Sciatic nerve (tissue), 2 donors: ENCODE data around the gene RAPGEF3. TPM values are rescaled to one million over a fixed set of nuclear protein-coding genes. Genes with fewer than 3 reads are reported as not detected.
A peak's percentile ranks its signal among the peaks of the same experiment; 100 is the strongest.

Experiments
- ATAC-seq: fragments of 200-7000 bp; cut with Tn5 transposase; one replicate; pipeline ENCODE4 v1.9.1; 2020; ENCODE audit warnings: mild to moderate bottlenecking, moderate library complexity
- DNase-seq: peaks from one replicate; pipeline ENCODE4 v3.0.0-alpha.2; 2020; ENCODE audit warnings: low spot score
- intact Hi-C: fragments of 100-400 bp; cut with DNase I; formaldehyde crosslinking; loops from one replicate; pipeline ENCODE4 v1.14.2; 2022
- total RNA-seq: library from RNA; stranded (reverse); fragmentation: NEBNext Ultra II Directional; extraction: Animal tissue kit (Norgen Biotek cat#: 25700); gene quantifications from one replicate; pipeline ENCODE4 v1.2.1, GENCODE V29; 2021
- donor health status: DM: no; HTN: no; CAD: no.
- donor health status: DM: no; HTN: no; CAD: no.

The RAPGEF3 gene, protein sequence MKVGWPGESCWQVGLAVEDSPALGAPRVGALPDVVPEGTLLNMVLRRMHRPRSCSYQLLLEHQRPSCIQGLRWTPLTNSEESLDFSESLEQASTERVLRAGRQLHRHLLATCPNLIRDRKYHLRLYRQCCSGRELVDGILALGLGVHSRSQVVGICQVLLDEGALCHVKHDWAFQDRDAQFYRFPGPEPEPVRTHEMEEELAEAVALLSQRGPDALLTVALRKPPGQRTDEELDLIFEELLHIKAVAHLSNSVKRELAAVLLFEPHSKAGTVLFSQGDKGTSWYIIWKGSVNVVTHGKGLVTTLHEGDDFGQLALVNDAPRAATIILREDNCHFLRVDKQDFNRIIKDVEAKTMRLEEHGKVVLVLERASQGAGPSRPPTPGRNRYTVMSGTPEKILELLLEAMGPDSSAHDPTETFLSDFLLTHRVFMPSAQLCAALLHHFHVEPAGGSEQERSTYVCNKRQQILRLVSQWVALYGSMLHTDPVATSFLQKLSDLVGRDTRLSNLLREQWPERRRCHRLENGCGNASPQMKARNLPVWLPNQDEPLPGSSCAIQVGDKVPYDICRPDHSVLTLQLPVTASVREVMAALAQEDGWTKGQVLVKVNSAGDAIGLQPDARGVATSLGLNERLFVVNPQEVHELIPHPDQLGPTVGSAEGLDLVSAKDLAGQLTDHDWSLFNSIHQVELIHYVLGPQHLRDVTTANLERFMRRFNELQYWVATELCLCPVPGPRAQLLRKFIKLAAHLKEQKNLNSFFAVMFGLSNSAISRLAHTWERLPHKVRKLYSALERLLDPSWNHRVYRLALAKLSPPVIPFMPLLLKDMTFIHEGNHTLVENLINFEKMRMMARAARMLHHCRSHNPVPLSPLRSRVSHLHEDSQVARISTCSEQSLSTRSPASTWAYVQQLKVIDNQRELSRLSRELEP
- 73.4 TPM for total RNA-seq

DNA sequence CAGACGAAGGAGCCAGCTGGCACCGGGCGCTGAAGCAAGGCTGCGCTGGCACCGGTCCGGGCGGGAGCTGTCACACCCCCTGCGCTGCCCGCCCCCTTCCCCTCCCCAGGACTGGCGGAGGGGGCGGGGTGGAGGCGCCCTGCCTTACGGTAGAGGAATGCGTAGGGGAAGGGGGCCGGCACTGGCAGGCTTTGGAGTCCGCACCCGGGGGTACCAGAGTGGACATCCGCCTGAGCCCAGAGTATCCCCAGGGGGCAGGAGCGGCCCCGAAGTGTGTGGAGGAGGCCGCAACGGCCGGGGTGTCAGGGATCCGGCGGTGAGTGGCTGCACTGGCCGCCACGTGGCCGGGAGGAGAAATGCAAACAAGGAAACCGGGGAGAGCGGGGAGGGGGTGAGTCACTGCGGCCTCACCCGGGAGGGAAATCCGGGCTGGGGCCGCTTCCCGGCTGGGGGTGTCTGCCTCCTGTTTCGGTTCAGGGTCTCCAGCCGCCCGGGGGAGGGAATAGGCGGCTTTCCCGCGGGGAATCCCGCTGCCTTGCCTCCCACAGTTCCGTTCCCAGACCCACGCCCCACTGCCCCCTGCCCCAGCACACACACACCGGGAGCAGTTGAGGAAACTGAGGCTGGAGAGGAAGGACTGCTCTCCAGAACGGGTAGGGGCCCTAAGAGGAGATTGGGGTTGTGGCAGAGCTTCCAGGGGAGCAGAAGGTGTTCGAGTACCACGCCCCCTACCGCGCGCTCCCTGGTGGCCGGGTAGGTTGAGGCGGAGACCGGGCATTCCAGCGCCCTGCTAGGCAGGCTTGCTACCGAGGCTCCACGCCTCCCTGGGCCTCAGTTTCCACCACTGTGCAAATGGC is at the start of gene RAPGEF3:
Gene RAPGEF3, minus strand, starts transcription at position 47 of the 857 bp plus-strand sequence. CDS start 324 bp downstream, outside the sequence.
- intact Hi-C loops = no loop called here
- peak; percentile 88 for DNase-seq

DNA sequence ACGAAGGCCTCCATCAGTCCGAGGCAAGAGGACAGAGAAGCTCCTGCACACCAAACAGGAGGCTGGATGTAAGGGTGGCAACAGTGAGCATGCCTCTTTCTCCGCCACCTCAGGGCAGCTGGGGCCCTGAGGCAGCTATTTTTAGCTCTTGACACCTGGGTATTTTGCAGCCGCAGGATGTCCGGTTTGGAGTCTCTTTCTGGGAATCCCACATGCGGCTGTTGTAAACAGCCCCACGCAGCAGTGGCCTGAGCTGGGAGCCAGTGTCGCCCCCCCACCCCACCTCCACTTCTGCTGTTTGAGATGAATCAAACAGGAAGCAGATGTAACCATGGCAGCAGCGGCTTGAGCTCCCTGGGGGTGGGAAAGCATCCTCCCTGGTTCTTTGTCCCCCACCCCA is 49.4 kb upstream of the RAPGEF3 start:
- ATAC-seq (peak; percentile 2), DNase-seq (no peak)
- intact Hi-C loops = no loop called here

More for the DNA sequence above, at the start of gene RAPGEF3:
- ATAC-seq = peak; percentile 91

DNA sequence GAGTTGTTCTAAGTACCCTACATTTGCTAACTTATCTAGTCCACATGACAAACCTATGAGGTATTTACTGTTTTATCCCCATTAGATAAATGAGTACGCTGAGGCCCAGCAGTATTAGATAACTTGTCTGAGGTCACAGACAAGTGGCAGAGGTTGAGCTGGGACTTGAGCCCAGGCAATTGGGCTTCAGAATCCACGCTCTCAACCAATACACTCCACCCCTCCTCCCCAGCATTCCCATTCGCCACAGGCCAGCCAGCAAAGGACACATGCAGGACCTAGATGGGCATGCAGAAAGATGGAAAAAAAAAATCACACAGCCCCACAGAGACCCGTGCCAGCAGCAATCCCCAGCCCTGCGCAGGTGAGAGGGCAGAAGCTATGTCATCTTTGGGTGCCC is 48.7 kb upstream of the RAPGEF3 start:
- no peak for DNase-seq
- ATAC-seq = no peak
- intact Hi-C loops = no loop called here

DNA sequence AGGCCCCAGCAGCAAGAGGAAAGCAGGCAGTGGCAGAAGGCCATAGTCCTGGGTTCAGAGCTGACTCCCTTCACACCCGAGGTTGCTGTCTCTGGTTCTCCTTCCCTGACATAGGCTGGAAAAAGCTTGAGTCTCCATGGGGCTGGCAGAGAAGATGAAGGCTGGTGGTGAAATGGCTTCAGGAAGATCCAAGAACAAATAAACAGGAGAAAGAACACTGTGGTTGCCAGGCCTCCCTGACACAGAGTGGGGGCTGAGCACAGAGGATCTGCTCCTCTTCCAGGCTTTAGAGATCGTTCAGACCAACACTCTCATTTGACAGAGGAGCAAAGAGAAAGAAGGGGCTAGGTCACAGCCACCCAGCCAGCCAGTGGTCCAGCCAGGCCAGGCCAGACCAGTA is 46.7 kb upstream of the RAPGEF3 start:
- intact Hi-C loops = no loop called here
- ATAC-seq (no peak), DNase-seq (no peak)

DNA sequence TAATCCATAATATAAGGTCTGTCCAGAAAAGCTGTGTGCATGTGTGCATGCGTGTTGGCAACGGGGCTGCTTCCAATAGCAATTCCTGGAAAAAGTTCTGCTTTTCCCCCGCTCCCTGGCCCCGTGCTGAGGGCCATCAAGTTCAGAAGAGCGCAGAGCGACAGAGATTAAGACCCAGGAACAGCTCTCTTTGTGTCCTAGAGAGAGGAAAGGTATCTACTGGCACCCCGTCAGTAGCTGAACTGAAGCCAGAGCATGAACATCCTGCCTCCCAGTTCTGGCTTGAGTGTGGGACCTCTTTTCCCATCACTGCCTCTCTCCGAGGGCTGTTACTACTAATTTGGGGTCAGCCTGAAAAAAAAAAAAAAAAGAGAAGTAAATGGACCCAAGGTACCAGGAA is 45.5 kb upstream of the RAPGEF3 start:
- intact Hi-C loops = no loop called here
- ATAC-seq (no peak), DNase-seq (no peak)

DNA sequence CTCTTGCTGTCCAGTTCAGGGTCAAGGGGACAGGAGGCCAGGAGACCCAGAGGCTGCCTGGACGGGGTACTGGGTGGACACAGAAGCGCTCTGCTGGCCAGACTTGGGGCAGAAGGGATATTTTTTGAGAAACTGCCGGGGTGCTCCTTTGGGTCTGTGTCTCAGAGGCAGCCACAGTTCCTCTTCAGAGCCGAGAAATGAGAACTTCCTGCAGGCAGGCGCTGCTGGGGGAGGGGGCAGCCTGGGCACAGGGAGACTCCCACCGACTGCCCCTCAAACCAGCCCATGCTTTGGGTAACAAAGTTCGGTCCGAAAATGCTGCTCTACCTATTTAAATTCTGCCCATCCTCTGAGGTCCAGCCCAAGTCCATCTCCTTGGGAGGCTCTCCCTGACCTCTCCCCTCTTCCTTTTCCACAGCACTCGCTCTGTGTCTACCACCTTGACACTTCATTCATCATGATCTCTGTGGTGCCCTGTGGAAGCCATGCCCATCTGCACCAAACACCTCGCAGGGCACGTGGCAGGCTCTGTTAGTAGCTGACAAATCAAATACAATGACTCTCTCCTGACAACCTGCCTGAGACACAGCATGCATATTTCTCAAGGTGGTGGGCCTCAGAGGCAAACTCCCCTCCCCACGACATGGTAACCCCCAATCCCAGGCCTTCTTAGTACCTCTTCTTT is 44.7 kb upstream of the RAPGEF3 start:
- DNase-seq (no peak), ATAC-seq (no peak)
- intact Hi-C loops = no loop called here

DNA sequence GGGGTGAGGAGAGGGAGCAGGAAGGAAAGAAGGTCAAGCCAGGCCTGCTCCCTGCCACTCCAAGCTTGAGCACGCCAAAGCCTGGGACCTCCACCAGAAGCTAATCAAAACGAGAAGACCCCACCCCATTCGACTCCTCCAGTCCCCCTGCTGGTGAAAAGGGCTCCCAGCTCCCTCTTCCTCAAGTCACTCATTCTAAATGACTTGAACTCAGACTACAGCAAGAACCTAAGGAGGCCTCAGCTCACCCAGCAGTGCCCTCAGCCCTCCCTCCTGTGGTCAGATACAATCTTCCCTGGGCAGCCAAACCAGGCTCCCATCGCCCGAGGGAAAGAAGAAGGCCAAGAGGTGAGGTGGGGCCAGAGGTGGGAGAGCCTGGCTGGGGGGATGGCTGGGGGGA is 43.6 kb upstream of the RAPGEF3 start:
- no peak for DNase-seq
- ATAC-seq = no peak
- intact Hi-C loops = no loop called here

DNA sequence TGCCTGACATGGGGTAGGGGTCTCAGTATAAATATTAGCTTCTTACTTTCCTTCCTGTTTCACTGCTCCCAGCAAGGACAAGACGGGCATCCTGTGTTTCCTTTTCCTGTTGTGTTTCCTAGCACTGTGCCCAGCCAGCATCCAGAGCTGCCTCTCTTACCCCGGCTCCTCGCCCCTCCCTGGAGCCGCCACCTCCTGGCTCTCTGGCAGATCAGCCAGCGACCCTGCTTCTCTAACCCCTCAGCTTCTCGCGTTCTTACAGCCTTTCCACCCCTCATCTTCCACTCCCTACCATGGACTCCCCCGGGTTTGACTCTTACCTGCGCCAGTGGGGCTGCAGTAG is 43.2 kb upstream of the RAPGEF3 start:
- intact Hi-C loops = no loop called here
- ATAC-seq = peak; percentile 5

DNA sequence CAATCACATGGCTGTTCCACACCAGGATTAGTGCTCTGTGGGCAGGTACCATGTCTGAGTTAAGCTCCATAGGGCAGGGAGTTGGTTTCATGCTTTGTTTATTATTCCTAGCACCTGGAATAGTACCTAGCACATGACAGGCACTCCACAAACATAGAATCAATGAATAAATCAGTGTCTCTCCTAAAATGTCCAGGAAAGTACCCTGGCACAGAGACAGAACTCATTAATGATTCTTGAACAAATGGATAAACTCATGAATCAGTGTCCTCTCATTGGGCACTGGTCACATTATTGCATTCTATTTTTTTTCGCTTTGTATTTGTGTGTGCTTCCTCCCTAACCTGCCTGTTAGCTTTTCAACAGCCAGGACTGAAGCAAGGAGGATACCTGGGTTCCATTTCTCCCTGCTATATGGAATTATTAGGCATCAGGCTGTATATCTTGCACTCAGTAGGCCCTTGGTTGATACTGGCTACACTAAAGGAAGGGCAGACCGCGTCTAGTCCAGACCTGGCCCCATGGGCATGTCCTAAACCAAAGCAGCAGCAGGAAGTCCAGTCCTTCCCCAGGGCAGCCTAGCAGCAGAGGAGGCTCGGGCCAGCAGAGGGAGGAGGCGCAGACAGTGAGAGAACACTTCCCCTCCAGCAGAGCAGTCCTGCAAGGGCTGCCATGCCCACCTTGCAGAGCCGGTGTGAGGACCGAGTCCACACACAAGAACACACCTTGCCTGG is 42.7 kb upstream of the RAPGEF3 start:
- peak; percentile 37 for ATAC-seq
- intact Hi-C loops = no loop called here
- peak; percentile 69 for DNase-seq

More for the DNA sequence above, 43.2 kb upstream of the RAPGEF3 start:
- DNase-seq = no peak

DNA sequence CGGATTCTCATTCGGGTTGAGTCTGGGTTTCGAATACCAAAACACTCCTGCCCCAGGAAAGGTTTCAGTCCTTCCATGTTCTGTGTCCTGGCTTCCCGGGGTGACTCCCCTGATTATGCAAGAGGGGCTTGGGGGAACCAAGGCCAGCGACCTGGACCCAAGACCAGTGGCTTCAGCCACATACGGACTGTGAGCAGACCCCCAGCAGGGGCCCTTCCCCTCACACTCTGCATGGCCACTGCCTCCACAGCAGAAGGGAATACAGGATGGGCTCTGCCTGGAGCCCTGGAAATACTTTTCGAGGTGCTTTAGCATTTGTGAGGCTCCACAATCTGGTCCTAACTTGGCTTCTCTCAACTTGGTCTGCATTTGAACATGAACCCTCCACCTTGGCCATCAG is 41.9 kb upstream of the RAPGEF3 start:
- ATAC-seq = no peak
- DNase-seq = no peak
- intact Hi-C loops = no loop called here

DNA sequence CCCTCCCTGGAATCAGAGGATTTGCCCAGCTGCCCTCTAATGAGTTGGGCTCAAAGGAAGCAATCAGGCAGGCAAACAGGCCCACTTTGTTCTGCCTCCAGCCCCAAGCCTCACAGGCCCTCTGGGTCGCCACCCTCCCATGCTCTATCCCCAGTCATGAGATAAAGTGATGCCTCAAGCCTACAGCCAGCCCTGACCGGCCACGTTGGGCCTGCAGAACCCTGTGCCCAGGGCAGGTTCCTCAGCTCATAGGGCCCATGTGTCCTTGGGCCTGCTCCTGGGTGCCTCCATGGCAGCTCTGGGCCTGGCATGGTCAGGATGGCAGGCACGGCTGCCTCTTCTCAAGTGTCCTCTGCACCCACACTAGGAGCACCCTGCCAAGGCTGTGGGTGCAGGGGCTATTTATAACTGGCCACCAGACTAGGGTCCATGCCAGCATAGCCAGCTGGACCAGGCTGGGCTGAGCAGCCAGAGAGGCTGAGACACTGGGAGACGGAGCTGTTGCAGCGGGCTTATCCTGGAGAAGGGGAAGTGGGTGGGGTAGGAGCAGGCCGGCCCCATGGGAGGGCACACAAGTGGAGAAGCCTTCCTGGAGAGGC is 40.8 kb upstream of the RAPGEF3 start:
- DNase-seq = peak; percentile 67
- intact Hi-C loops = loop anchor here (5.0 kb wide), 1 partner anchor 38 kb away; no protein-coding TSS in a partner anchor
- peak; percentile 48 for ATAC-seq

DNA sequence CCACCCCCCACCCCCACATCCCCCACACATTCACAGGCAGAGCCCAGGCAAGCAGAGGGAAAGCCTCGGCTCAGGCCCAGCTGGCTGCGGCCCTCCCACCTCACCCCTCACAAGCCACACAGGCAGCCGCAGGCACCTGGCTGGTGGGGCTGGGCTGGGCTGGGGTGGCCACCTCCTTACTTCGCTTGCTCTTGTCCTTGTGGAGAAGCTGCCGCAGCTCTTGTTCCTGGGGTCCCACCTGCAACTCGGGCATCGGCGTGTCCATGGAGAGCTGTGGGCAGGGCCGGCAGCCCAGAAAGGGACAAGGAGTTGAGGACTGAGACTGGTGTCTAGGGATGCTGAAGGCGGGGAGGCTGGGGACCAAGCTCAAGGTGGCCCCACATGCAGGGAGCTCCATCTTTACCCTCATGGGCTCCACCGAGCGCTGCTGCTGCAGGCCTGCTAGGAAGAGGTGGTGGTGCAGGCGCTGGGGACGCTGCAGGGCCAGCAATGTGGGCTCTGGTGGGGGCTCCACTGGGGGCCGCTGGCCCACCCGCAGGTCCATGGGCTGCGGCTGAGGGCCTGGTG is 39.8 kb upstream of the RAPGEF3 start:
- ATAC-seq = no peak
- intact Hi-C loops = loop anchor here (5.0 kb wide), 1 partner anchor 39 kb away; no protein-coding TSS in a partner anchor
- no peak for DNase-seq

DNA sequence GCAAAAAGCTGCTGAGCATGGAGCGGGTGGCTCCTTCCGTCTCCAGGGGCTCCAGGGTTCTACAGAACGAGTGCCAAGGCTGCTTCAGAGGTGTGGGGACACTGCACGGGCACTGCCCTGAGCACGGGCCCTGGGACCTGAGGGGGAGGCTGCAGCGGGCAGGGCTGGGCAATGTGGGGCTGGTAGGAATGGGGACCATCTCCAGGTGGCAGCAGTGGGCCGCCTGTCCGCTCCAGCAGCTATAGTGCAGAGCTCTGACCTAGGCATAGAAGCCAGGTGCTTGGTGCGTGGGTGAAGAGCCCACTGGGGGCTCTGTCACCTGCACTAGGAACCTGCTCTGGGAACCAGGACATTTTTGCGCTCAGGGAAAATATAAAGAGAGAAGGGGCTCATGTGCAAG is 38.8 kb upstream of the RAPGEF3 start:
- ATAC-seq = no peak
- intact Hi-C loops = loop anchor here (5.0 kb wide), 1 partner anchor 40 kb away; no protein-coding TSS in a partner anchor
- peak; percentile 62 for DNase-seq

DNA sequence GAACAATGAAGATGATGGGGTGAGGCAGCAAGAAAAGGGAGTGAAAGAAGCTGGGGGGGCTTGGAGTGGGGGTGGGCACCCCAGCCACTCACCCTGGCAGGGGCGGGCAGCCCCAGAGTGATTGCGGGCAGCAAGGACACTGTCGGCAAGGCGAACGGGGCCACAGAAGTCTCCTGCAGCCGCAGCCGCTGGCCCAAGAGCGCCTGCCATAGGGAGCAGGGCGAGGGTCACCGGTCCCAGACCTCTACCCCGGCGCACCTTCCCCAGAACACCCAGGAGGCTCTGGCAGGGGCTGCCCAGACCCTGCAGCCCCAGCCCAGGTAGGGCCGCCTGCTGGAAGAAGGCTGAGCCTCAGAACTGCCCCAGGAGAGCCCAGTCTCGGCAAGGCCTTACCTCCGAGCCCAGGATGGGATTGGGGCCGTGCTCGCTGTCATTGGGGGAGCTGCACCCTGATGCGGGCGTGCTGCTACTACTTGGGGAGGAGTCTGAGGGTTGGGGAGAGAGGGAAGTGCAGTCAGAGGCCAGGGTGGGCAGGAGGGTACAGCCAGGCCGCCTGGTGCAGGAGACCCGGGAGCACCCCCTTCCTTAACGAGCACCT is 37.2 kb upstream of the RAPGEF3 start:
- no peak for DNase-seq
- intact Hi-C loops = loop anchor here (5.0 kb wide), 1 partner anchor 41 kb away; no protein-coding TSS in a partner anchor
- ATAC-seq = no peak

DNA sequence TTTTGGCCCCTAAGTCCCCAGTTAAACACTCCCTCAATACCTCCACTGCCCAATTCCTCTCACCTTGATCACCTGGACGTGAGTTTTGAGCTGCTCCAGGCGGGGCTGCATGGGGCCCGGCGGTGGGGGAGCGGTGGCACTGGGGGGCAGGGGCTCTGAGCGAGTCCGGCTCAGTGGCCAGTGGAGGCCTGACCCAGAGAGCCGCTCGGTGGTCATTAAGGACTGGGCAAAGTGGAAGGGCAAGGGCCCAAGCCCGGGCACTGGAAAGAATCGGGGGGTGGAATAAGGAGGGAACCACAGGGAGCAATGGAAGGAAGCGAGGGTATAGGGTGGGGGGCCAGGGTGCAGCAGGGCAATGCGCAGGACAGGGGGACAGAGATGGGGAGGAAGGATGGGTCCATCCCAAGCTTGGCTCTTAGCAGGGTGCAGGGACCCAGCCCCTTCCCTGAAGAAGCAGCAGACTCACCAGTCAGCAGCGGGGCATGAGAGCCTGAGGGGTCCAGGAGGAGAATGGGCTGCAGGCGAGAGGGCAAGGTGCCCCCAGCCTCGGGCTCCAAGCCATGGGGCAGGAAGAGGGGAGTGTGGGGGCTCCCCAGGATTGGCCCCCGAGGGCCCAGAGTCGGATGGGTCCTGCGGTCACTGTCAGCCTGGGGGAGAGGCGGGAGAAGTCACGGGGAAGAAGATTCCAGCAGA is 36.6 kb upstream of the RAPGEF3 start:
- intact Hi-C loops = loop anchor here (5.0 kb wide), 1 partner anchor 42 kb away; no protein-coding TSS in a partner anchor
- ATAC-seq (no peak), DNase-seq (no peak)

DNA sequence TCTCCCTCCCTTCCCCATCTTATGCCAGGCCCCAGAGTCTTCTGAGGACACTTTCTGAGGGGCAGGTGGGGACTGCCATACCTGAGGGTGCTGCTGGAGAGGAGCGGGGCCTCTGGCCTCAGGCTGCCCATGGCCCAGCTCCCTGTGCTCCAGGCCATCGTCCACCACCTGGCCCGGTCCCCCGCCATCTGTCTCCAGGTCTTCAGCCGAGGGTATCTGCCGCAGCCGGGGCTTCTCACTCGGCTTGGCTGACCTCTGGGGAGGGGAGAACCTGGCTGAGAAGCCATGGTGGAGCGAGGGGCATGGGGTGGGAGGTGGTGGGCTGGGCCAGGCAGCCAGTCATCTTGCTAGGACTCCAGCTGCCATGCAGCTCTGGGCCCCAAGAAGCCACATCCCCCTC is 36.0 kb upstream of the RAPGEF3 start:
- no peak for DNase-seq
- no peak for ATAC-seq
- intact Hi-C loops = loop anchor here (5.0 kb wide), 1 partner anchor 43 kb away; no protein-coding TSS in a partner anchor
